RWPE1 (cell line): Measurements from ENCODE around the gene CEACAM1.
A peak's percentile ranks its signal among the peaks of the same experiment; 100 is the strongest.

Experiments used
- CTCF ChIA-PET: fragments of 350-600 bp; sonication (Branson Sonifier 250); formaldehyde crosslinking; extraction: SDS; loops from one replicate; lab custom pipeline; 2021; lab: Yijun Ruan, JAX
- POLR2A ChIA-PET: fragments of 400-600 bp; formaldehyde crosslinking; extraction: SDS; loops from one replicate; lab custom pipeline; 2020; ENCODE audit warnings: antibody characterized with exemption; ENCODE audit not compliant: low non-redundant PET; lab: Yijun Ruan, JAX
- DNase-seq: peaks from one replicate; pipeline ENCODE4 v3.0.0; 2012; ENCODE audit warnings: low spot score
- H3K27ac ChIP-seq: fragments of 450-650 bp; 2 replicates; pipeline ENCODE4 v1.5.1; 2017
- TF ChIP-seq, protein P1 (sequence below): fragments of 450-650 bp; conservative IDR thresholded peaks from 2 replicates; pipeline ENCODE4 v1.5.1; 2017; ENCODE audit warnings: low read depth, mild to moderate bottlenecking

CEACAM1 gene

DNA sequence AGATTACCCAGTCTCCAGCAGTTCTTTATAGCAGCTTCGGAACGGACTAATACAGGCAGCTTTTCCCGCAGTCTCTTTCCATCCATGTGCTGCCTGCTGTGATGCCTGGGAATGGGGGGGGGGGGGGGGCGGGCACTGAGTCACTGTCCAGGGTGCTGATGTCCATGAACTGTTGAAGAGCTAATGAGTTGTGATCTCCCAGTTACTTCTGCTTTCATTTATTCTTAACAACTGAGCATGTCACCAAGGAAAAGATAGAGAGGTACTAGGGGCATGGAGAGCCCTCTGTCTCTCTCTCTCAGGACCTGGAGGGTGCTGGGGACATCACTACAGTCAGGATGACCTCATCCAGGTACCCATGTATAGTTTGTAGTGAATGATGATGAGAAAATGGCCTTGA lies 20.3 kb upstream of the CEACAM1 start:
- CTCF ChIA-PET: no interaction called here

DNA sequence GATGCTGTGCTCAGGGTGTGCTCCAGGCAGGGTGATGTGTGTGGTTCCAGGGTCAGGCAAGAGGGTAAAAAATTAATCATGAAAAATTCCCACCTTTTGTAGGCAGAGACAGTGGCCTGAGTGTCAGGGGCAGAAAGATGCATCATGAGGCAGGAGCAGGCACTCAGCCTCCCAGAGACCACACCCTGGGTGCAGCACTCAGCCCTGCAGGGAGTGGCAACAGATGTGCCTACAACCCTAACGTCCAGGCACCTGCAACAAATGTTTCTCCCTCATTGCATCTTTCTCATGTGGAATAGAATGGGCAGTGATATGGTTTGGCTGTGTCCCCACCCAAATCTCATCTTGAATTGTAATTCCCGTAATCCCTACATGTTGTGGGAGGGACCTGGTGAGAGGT lies 19.6 kb upstream of the CEACAM1 start:
- H3K27ac ChIP-seq: no peak overlapping the region
- CTCF ChIA-PET: no interaction called here
- DNase-seq: no peak
- TF ChIP-seq, protein P1, sequence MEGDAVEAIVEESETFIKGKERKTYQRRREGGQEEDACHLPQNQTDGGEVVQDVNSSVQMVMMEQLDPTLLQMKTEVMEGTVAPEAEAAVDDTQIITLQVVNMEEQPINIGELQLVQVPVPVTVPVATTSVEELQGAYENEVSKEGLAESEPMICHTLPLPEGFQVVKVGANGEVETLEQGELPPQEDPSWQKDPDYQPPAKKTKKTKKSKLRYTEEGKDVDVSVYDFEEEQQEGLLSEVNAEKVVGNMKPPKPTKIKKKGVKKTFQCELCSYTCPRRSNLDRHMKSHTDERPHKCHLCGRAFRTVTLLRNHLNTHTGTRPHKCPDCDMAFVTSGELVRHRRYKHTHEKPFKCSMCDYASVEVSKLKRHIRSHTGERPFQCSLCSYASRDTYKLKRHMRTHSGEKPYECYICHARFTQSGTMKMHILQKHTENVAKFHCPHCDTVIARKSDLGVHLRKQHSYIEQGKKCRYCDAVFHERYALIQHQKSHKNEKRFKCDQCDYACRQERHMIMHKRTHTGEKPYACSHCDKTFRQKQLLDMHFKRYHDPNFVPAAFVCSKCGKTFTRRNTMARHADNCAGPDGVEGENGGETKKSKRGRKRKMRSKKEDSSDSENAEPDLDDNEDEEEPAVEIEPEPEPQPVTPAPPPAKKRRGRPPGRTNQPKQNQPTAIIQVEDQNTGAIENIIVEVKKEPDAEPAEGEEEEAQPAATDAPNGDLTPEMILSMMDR: no peak
- POLR2A ChIA-PET: no interaction called here

More for the DNA sequence above, 20.3 kb upstream of the CEACAM1 start:
- TF ChIP-seq, protein P1: no peak
- POLR2A ChIA-PET: no interaction called here
- no peak overlapping the region for H3K27ac ChIP-seq
- DNase-seq: peak; percentile 32

DNA sequence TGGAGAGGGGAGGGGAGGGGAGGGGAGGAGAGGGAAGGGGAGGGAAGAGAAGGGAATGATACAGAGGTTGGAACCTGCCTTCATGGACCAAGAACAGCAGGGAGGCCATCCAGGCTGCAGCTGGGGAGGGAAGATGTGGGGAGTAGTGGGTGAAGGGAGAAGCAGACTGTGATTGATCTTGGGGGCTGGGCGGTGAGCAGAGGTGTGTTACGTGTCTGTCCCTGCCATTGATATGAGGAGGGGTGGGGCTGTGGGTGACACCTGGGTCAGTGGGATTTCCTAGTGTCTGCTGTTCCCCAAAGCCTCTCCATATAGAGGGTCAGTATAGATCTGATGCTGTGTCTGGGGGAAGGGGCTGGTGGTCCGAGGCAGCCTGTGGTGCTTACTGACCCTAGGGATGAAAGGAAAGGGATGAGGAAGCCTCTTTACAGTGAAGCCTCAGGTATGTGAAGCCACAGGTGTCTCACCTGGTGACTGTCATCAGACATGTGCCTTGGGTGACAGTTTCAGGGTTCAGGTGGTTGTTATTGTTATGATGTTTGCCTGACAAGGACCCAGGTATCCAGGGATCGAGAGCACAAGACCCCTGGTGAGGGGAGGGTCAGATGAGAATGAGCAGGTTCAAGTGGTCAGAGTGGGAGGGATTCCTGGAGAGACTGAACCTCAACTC lies 18.7 kb upstream of the CEACAM1 start:
- H3K27ac ChIP-seq: no peak overlapping the region
- DNase-seq: no peak
- ChIA-PET CTCF (no interaction called here), POLR2A (no interaction called here)
- TF ChIP-seq, protein P1: no peak

DNA sequence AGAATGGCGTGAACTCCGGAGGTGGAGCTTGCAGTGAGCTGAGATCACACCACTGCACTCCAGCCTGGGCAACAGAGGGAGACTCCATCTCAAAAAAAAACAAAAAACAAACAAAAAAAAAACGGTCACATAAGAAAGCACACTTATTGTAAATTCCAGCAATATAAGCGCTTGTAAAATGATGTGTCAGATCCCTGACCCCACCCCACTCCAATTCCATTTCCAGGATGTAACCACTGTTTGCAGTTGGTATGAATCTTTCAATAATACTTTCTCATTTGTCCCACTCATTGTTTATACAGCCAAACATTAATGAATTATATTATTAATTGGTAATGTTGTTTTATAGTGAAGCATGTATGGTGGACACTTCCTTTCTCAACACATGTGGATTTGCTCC lies 15.9 kb upstream of the CEACAM1 start:
- H3K27ac ChIP-seq: no peak overlapping the region
- DNase-seq: no peak
- TF ChIP-seq, protein P1: no peak
- ChIA-PET POLR2A (no interaction called here), CTCF (no interaction called here)

DNA sequence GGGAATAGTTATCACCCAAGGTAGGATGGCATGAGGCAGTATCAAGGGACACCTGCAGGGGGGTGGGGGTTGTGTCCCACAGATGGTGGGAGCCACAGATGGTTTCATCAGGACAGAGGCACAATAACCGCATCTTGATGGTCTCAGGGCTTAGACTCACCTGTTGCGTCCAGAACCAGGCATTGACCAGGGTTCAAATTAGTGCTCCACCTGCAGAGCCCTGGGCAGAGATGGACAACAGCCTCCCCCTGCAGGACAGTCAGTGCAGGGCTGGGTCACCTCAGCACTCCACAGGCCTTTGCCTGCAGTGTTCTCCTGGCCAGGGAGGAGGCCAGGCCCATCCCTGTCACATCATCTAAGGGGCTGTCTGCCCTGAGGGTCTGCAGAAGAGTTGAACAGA lies 14.5 kb upstream of the CEACAM1 start:
- CTCF ChIA-PET: interaction anchor here (0.6 kb wide), 1 partner anchor 114 kb away, joined by 6 read pairs; no protein-coding TSS in a partner anchor
- H3K27ac ChIP-seq: no peak overlapping the region
- TF ChIP-seq, protein P1: no peak
- POLR2A ChIA-PET: no interaction called here
- no peak for DNase-seq

DNA sequence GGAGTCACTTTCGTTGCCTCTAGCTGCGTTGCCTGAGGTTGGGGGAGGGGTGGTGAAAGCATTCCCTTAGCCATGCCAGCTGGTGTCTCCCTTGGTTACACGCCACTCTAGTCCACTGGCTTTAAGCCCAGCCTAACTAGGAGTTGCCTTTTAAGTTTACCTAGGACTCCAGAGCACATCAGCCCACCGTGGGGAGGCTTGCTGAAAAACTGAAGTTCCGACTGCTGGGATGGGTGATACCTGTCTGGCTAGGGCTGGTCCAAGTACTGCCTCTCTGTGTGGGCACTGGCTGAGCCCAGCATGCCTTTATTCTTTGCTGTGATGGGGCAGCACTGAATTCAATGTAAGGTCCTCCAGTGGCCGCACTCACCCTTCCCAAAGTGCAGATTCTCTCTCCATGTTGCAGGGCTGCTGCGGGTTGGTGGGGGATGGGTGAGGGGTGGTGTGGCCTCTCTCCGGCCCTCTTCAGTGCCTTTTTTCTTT lies 11.8 kb upstream of the CEACAM1 start:
- TF ChIP-seq, protein P1: no peak
- CTCF ChIA-PET: interaction anchor here (0.6 kb wide), 1 partner anchor 88 kb away, joined by 3 read pairs; no protein-coding TSS in a partner anchor
- POLR2A ChIA-PET: no interaction called here
- DNase-seq: no peak
- H3K27ac ChIP-seq: no peak overlapping the region
